ACC112 (cell line): ENCODE measurements around the gene DNAH17.

Source experiments
- H2AFZ ChIP-seq: fragments of 200-600 bp; sonication (generic); one replicate; pipeline ENCODE4 v1.6.0; 2017; ENCODE audit warnings: antibody characterized with exemption, low read length; ENCODE audit not compliant: unreplicated experiment
- H3K27ac ChIP-seq: fragments of 200-600 bp; sonication (generic); 2 replicates; pipeline ENCODE4 v1.5.1; 2014; ENCODE audit warnings: low read depth, mild to moderate bottlenecking, antibody characterized with exemption, low read length, moderate library complexity
- H3K27me3 ChIP-seq: fragments of 200-600 bp; sonication (generic); 2 replicates; pipeline ENCODE4 v1.6.1; 2014; ENCODE audit warnings: mild to moderate bottlenecking, antibody characterized with exemption, low read length, moderate library complexity, mixed read lengths; ENCODE audit not compliant: insufficient read depth
- H3K36me3 ChIP-seq: fragments of 200-600 bp; sonication (generic); 2 replicates; pipeline ENCODE4 v1.6.1; 2016; ENCODE audit warnings: mild to moderate bottlenecking, antibody characterized with exemption, low read length, moderate library complexity, mixed read lengths; ENCODE audit not compliant: insufficient read depth
- H3K4me1 ChIP-seq: fragments of 200-600 bp; sonication (generic); one replicate; pipeline ENCODE4 v1.6.1; 2016; ENCODE audit warnings: low read length, mixed read lengths; ENCODE audit not compliant: insufficient read depth, unreplicated experiment, control insufficient read depth
- H3K4me3 ChIP-seq: fragments of 200-600 bp; sonication (generic); 2 replicates; pipeline ENCODE4 v1.5.1; 2014; ENCODE audit warnings: mild to moderate bottlenecking, low read depth, low read length
- H3K79me2 ChIP-seq: fragments of 200-600 bp; sonication (generic); one replicate; pipeline ENCODE4 v1.6.0; 2016; ENCODE audit warnings: low read length; ENCODE audit not compliant: control insufficient read depth, unreplicated experiment, insufficient read depth

DNAH17 gene

DNA sequence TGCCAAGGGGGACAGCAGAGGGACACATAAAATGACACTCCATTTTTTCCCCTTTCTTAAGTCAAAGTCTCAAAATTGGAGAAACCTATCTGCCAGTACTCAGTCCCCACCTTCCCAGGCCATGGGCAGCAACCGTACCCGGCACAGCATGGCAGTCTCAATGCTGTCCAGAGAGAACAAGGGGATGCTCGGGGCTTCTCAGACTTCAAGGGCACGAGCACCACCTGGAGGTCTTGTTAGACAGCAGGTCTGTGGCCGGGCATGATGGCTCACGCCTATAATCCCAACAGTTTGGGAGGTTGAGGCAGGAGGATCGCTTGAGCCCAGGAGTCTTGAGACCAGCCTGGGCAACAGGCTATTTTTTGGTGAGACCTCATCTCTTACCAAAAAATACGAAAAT, 3.2 kb downstream of the DNAH17 start:
- Histone ChIP-seq H3K4me1 (no peaks in the 10 kb centered on the region), H3K27me3 (no peaks in the 10 kb centered on the region), H2AFZ (no peak overlapping the region), H3K4me3 (no peak overlapping the region), H3K79me2 (no peaks in the 10 kb centered on the region), H3K36me3 (no peaks in the 10 kb centered on the region), H3K27ac (no peak overlapping the region)

DNA sequence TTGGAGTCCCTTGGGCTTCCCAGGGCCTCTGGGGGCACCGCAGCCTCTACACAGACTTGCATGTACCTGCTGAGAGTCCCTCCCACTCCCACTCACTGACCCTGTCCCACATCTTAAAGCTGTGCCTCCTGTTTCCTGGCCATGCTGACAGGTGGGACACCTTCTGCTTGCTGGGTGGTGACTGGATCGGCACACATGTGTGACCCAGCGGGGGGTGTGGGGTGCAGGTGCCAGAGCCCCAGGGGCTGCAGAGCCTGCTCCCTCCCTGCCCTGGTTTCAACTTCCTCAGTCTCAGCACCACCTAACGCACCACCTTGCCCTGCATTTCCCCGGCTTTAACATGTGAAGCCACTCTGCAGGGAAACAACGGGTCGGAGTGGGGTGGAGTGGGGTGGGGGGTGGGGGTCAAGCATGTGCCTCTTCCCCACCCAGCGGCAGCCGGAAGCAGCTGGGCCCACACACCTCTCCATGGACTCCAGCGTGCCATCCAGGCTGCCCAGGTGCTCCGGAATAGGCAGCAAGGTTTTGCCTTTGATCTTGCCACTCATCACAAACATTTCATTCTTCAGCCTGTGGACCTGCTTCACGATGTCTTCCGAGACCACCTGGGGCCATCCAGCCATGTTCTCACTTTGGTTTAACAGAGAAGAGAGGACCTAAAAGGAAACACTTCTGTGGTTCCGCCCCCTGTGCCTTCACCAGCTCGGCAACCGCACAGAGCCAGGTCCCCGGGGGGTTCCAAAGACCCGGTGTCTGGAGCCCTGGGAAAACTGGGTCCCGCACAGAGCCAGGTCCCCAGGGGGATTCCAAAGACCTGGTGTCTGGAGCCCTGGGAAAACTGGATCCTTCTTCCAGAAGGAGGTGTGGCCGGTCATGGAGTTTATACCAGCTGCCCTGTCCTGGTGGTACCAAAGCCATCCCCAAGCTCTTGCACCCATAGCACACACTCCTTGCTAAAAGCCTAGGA, 4.7 kb downstream of the DNAH17 start:
- H3K36me3 ChIP-seq = no peaks in the 10 kb centered on the region
- H3K27ac ChIP-seq = no peak overlapping the region
- no peaks in the 10 kb centered on the region for H3K4me1 ChIP-seq
- no peak overlapping the region for H3K4me3 ChIP-seq
- H3K79me2 ChIP-seq = no peaks in the 10 kb centered on the region
- H2AFZ ChIP-seq = no peak overlapping the region
- no peaks in the 10 kb centered on the region for H3K27me3 ChIP-seq

DNA sequence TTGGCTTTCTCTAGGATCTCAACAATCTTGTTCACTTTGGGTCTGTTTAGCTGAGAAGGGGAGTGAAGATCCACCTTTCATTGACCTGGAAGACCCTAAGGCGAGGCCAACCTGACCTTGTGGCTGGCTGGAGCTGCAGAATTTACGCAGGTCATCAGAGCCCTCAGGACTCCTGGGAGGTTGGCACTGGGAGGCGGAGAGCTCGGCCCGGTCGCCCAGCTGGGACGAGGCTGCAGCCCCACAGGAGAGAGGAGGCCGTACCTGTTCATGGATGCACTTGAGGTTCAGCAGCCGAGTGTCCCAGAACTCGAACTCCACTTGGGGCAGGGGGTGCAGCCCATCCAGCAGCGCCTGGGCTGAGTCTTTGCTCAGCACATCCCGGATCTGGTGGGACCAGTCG, 5.9 kb downstream of the DNAH17 start:
- no peak overlapping the region for H2AFZ ChIP-seq
- no peaks in the 10 kb centered on the region for H3K36me3 ChIP-seq
- no peaks in the 10 kb centered on the region for H3K4me1 ChIP-seq
- H3K27ac ChIP-seq = no peak overlapping the region
- 0 out of 2 replicates have a peak, but pooled peaks cover 4% of the 10 kb centered on the region for H3K27me3 ChIP-seq
- H3K79me2 ChIP-seq = no peaks in the 10 kb centered on the region
- H3K4me3 ChIP-seq = no peak overlapping the region

GRCh38 chr17:78568494-78569115, 8.6 kb downstream of the DNAH17 start:
- Histone ChIP-seq H3K36me3 (no peaks in the 10 kb centered on the region), H3K27ac (no peak overlapping the region), H3K4me3 (no peak overlapping the region), H3K4me1 (no peaks in the 10 kb centered on the region), H3K27me3 (peaks cover 11% of the 10 kb centered on the region; the same call in 1 of the 2 replicates), H3K79me2 (no peaks in the 10 kb centered on the region), H2AFZ (no peak overlapping the region)

DNA sequence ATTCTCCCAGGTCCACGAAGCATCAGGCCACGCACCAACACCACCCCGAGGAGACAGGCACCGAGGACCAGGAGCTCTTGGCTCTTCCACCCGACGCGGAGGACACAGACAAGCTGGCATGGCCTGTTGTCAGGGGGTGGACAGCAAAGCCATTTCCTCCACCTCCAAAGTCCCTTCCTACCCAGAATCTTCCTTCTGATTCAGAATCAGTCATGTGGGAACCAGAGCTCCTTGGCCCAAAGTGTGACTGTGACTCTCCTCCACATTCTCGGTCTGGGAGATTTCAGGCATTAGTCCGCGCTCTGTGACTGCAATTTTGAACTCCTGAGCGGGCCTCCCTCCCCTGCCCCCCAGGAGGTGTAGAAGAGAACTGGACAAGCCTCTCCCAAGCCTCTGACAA, 9.2 kb downstream of the DNAH17 start:
- H2AFZ ChIP-seq = no peak overlapping the region
- no peak overlapping the region for H3K27ac ChIP-seq

DNA sequence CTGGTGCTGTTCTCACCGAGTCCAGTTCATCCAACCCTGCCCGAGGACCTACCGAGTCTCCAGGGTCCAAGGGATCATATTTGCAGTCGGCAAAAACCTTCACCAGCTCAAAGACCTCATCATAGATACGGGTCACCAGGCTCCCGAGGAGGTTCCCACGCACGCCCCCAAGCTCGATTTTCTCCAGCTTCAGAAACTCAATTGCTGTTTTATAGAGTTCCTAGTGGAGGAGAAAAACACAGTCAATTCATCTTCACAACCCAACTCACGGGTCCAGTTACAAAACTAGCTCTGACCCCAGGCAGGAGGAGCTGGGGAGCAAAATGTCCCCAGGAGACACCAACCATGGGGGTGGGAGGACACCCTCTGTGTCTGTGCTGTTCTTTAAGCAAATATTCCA, 10.2 kb downstream of the DNAH17 start:
- no peaks in the 10 kb centered on the region for H3K36me3 ChIP-seq

More for the DNA sequence above, 9.2 kb downstream of the DNAH17 start:
- H3K36me3 ChIP-seq = no peaks in the 10 kb centered on the region
- no peak overlapping the region for H3K4me3 ChIP-seq
- no peaks in the 10 kb centered on the region for H3K79me2 ChIP-seq
- H3K4me1 ChIP-seq = no peaks in the 10 kb centered on the region
- peaks cover 11% of the 10 kb centered on the region; the same call in 1 of the 2 replicates for H3K27me3 ChIP-seq

GRCh38 chr17:78563189-78564145, 13.7 kb downstream of the DNAH17 start:
- H3K27ac ChIP-seq = no peak overlapping the region
- H3K36me3 ChIP-seq = no peaks in the 10 kb centered on the region
- no peak overlapping the region for H2AFZ ChIP-seq
- H3K27me3 ChIP-seq = peaks cover 11% of the 10 kb centered on the region; the same call in 1 of the 2 replicates
- no peaks in the 10 kb centered on the region for H3K79me2 ChIP-seq
- H3K4me3 ChIP-seq = no peak overlapping the region
- H3K4me1 ChIP-seq = no peaks in the 10 kb centered on the region

More for the DNA sequence above, 10.2 kb downstream of the DNAH17 start:
- H3K4me1 ChIP-seq = no peaks in the 10 kb centered on the region
- H3K79me2 ChIP-seq = no peaks in the 10 kb centered on the region
- peaks cover 11% of the 10 kb centered on the region; the same call in 1 of the 2 replicates for H3K27me3 ChIP-seq
- no peak overlapping the region for H2AFZ ChIP-seq
- H3K4me3 ChIP-seq = no peak overlapping the region
- no peak overlapping the region for H3K27ac ChIP-seq

GRCh38 chr17:78562734-78563133, 14.5 kb downstream of the DNAH17 start:
- Histone ChIP-seq H3K27ac (no peak overlapping the region), H3K4me3 (no peak overlapping the region), H3K79me2 (no peaks in the 10 kb centered on the region), H2AFZ (no peak overlapping the region), H3K4me1 (peaks cover 4% of the 10 kb centered on the region), H3K36me3 (no peaks in the 10 kb centered on the region), H3K27me3 (peaks cover 11% of the 10 kb centered on the region; the same call in 1 of the 2 replicates)

- H3K4me1 ChIP-seq = peaks cover 13% of the 10 kb centered on the region
These were observed 16.0 kb downstream of the DNAH17 start for GRCh38 chr17:78561166-78561565.

GRCh38 chr17:78560731-78561130, 16.5 kb downstream of the DNAH17 start:
- H3K27me3 ChIP-seq = peaks cover 7% of the 10 kb centered on the region; the same call in 1 of the 2 replicates
- no peaks in the 10 kb centered on the region for H3K36me3 ChIP-seq
- no peak overlapping the region for H2AFZ ChIP-seq
- no peak overlapping the region for H3K4me3 ChIP-seq
- peaks cover 13% of the 10 kb centered on the region for H3K4me1 ChIP-seq
- H3K79me2 ChIP-seq = no peaks in the 10 kb centered on the region
- no peak overlapping the region for H3K27ac ChIP-seq

More at GRCh38 chr17:78561166-78561565, 16.0 kb downstream of the DNAH17 start:
- H2AFZ ChIP-seq = no peak overlapping the region
- H3K36me3 ChIP-seq = no peaks in the 10 kb centered on the region
- H3K27ac ChIP-seq = no peak overlapping the region
- H3K79me2 ChIP-seq = no peaks in the 10 kb centered on the region
- no peak overlapping the region for H3K4me3 ChIP-seq
- peaks cover 7% of the 10 kb centered on the region; the same call in 1 of the 2 replicates for H3K27me3 ChIP-seq
